ENCODE measurements around the gene NUMB.

- TF ChIP-seq CTCF (IDR thresholded peaks at IDR 0.05; ENCODE audit: extremely low read depth in 1 of 2, insufficient read depth in 1 of 2, low read depth in 1 of 2, low read length in 2 of 2) (no peak), POLR2A (IDR thresholded peaks at IDR 0.05; ENCODE audit: low read depth, low read length) (no peak)
These were observed 213.6 kb downstream of the NUMB start for GRCh38 chr14:73244541-73245290.

Measured in endothelial cell of umbilical vein (primary cell).